Measurements from ENCODE around the gene ACAD11. TPM values are rescaled to one million over a fixed set of nuclear protein-coding genes. Genes with fewer than 3 reads are reported as not detected.

The ACAD11 gene
- total RNA-seq, 1 experiment from 2014 or later, result 15.6 TPM

- Histone ChIP-seq H4K20me1 (ENCODE audit: control insufficient read depth, insufficient read depth, insufficient read length) (no peaks in the 10 kb centered on the region), H3K18ac (ENCODE audit: insufficient read length, low read depth, low read length) (no peak overlapping the region), H3K4me1 (ENCODE audit: insufficient read depth, low read length) (no peaks in the 10 kb centered on the region), H3K27me3 (ENCODE audit: insufficient read depth, low read length) (no peaks in the 10 kb centered on the region), H3K14ac (ENCODE audit: insufficient read depth, low read length) (no peak overlapping the region), H2BK15ac (ENCODE audit: low read depth, low read length) (no peak overlapping the region), H3K79me2 (ENCODE audit: insufficient read depth, low read length) (no peaks in the 10 kb centered on the region), H4K8ac (replicated peaks; ENCODE audit: insufficient read length, low read depth, low read length) (no peak overlapping the region), H4K91ac (ENCODE audit: insufficient read length, low read depth, low read length) (no peak overlapping the region), H2AFZ (ENCODE audit: low read length) (no peak overlapping the region), H3K56ac (ENCODE audit: insufficient read length, low read depth, low read length) (no peak overlapping the region), H3K4me2 (ENCODE audit: insufficient read depth, insufficient read length, low read length) (no peak overlapping the region), H4K5ac (ENCODE audit: insufficient read length, low read depth, low read length) (no peak overlapping the region), H2BK20ac (ENCODE audit: low read depth, low read length, poor library complexity, severe bottlenecking) (no peak overlapping the region), H2BK12ac (ENCODE audit: insufficient read length, low read depth, low read length) (no peak overlapping the region), H2AK5ac (ENCODE audit: insufficient read length, low read length) (no peak overlapping the region), H3K79me1 (ENCODE audit: insufficient read depth, low read depth, low read length, poor library complexity, severe bottlenecking) (no peaks in the 10 kb centered on the region), H3K23me2 (ENCODE audit: insufficient read length, low read depth, low read length, poor library complexity, severe bottlenecking) (no peaks in the 10 kb centered on the region), H3K27ac (ENCODE audit: insufficient read length, low read depth, low read length) (no peak overlapping the region), H3K4ac (ENCODE audit: low read depth, low read length) (no peak overlapping the region), H2BK120ac (ENCODE audit: low read depth, low read length, poor library complexity, severe bottlenecking) (no peak overlapping the region), H3K9me3 (ENCODE audit: control insufficient read depth, low read depth, low read length) (no peaks in the 10 kb centered on the region), H3T11ph (ENCODE audit: low read length) (no peak overlapping the region), H2BK5ac (ENCODE audit: insufficient read length, low read length) (no peak overlapping the region), H3K9ac (ENCODE audit: extremely low read depth, insufficient read length, low read length) (no peak overlapping the region), H3K23ac (ENCODE audit: insufficient read length, low read depth, low read length) (no peak overlapping the region)
- H3K4me3 Mint-ChIP-seq, result no peak overlapping the region
- no peak for DNase-seq
- TF ChIP-seq, protein P1, sequence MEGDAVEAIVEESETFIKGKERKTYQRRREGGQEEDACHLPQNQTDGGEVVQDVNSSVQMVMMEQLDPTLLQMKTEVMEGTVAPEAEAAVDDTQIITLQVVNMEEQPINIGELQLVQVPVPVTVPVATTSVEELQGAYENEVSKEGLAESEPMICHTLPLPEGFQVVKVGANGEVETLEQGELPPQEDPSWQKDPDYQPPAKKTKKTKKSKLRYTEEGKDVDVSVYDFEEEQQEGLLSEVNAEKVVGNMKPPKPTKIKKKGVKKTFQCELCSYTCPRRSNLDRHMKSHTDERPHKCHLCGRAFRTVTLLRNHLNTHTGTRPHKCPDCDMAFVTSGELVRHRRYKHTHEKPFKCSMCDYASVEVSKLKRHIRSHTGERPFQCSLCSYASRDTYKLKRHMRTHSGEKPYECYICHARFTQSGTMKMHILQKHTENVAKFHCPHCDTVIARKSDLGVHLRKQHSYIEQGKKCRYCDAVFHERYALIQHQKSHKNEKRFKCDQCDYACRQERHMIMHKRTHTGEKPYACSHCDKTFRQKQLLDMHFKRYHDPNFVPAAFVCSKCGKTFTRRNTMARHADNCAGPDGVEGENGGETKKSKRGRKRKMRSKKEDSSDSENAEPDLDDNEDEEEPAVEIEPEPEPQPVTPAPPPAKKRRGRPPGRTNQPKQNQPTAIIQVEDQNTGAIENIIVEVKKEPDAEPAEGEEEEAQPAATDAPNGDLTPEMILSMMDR (conservative IDR thresholded peaks at IDR 0.05), result no peak
- H3K4me1 Mint-ChIP-seq, result no peaks in the 10 kb centered on the region
- H3K9me3 Mint-ChIP-seq, result no peaks in the 10 kb centered on the region
- no peak overlapping the region for H3K27ac Mint-ChIP-seq
- H3K36me3 Mint-ChIP-seq (ENCODE audit: insufficient read depth in 1 of 3, low read depth in 3 of 3), result peaks cover 10 to 50% (median 43%) of the 10 kb centered on the region in 3 experiments; a peak in 6 of 7 replicates
- no peaks in the 10 kb centered on the region for H3K27me3 Mint-ChIP-seq (ENCODE audit: low read depth)
- WGBS (ENCODE audit: extremely low coverage, insufficient read length, low lambda C conversion rate), result no CpG with 5 or more reads among the region's 4 CpGs
These were observed 35.4 kb upstream of the ACAD11 start for GRCh38 chr3:132694991-132695390.
